HepG2 (cell line): Measurements from ENCODE around the gene CACNA1G.

Source experiments
- CEBPB ChIP-seq: IDR thresholded peaks from 2 replicates; pipeline ENCODE4 v1.6.1; 2011; ENCODE audit warnings: low read depth, low read length, improper control_type of control experiment, borderline replicate concordance
- ELF1 ChIP-seq: sonication (generic); formaldehyde crosslinking; IDR thresholded peaks from 2 replicates; pipeline ENCODE4 v1.4.0; 2020; ENCODE audit warnings: missing genetic modification reagents
- ETV5 ChIP-seq: IDR thresholded peaks from 2 replicates; pipeline ENCODE4 v1.6.1; 2018; ENCODE audit warnings: missing biosample characterization, missing genetic modification reagents, inconsistent platforms, borderline replicate concordance
- MEF2D ChIP-seq: sonication (generic); formaldehyde crosslinking; IDR thresholded peaks from 2 replicates; pipeline ENCODE4 v1.5.1; 2020; ENCODE audit warnings: mild to moderate bottlenecking, missing genetic modification reagents
- RAD21 ChIP-seq: fragments of 450-650 bp; formaldehyde crosslinking; IDR thresholded peaks from 2 replicates; pipeline ENCODE4 v1.5.0; 2020; ENCODE audit warnings: mild to moderate bottlenecking
- ZNF225 ChIP-seq: sonication (generic); formaldehyde crosslinking; IDR thresholded peaks from 2 replicates; pipeline ENCODE4 v1.4.0; 2020; ENCODE audit warnings: mild to moderate bottlenecking, missing genetic modification reagents
- ZNF512 ChIP-seq: sonication (generic); formaldehyde crosslinking; IDR thresholded peaks from 2 replicates; pipeline ENCODE4 v1.4.0; 2020; ENCODE audit warnings: mild to moderate bottlenecking, missing genetic modification reagents
- ZNF883 ChIP-seq: sonication (generic); formaldehyde crosslinking; IDR thresholded peaks from 2 replicates; pipeline ENCODE4 v1.5.1; 2020; ENCODE audit warnings: mild to moderate bottlenecking, missing genetic modification reagents; ENCODE audit errors: not compliant biosample characterization
- TF ChIP-seq, protein P1 (sequence below), 2 experiments: sonication (generic) in 1 of 2; formaldehyde crosslinking in 1 of 2; IDR thresholded peaks; 2 replicates each; pipeline versions ENCODE4 v1.5.1 to v1.6.1; 2011 to 2020; ENCODE audit warnings: borderline replicate concordance in 1 of 2, low read depth in 1 of 2, low read length in 1 of 2, mild to moderate bottlenecking in 1 of 2, missing genetic modification reagents in 1 of 2, moderate library complexity in 1 of 2

DNA sequence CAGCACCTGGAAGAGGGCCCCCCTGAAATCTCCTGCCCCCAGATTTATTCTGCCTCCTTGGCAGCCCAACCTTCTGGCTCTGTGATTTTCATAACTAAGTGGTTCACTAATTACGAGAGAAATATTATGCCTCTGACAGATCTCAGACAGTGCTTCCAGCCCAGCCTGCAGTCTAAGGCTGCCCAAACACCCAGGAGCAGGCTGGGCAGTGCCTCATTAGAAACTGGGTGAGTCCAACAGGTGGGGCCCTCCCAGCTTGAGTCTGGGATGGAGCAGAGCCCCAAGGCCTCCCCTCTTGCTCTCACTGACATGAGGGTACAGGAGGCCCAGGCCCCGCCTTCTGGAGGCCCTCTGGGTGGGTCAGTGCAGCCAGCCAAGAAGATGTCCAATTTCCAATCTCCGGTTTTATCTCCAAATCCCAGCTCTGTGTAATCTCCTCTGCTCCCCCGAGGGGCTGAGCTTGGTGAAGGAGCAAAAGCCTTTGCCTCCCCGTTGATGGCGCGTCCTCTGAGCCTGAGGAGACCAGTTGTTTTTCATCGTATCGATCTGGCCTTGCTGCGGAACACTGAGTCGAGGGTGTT is 54.0 kb downstream of the CACNA1G start:
- TF ChIP-seq ZNF512 (CRISPR knock-in tag) (no peak), CEBPB (no peak), ELF1 (CRISPR knock-in tag) (no peak), RAD21 (no peak), ETV5 (CRISPR knock-in tag) (no peak), ZNF883 (no peak), ZNF225 (no peak), MEF2D (CRISPR knock-in tag) (no peak)
- TF ChIP-seq, protein P1, sequence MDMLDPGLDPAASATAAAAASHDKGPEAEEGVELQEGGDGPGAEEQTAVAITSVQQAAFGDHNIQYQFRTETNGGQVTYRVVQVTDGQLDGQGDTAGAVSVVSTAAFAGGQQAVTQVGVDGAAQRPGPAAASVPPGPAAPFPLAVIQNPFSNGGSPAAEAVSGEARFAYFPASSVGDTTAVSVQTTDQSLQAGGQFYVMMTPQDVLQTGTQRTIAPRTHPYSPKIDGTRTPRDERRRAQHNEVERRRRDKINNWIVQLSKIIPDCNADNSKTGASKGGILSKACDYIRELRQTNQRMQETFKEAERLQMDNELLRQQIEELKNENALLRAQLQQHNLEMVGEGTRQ (IDR thresholded peaks at IDR 0.05; ENCODE audit: low read depth, low read length): no peak
- TF ChIP-seq, protein P1 (CRISPR knock-in tag; IDR thresholded peaks at IDR 0.05; ENCODE audit: borderline replicate concordance): no peak
